Body of pancreas (tissue), 4 donors: ENCODE data around the gene RHCE. TPM values are rescaled to one million over a fixed set of nuclear protein-coding genes. Genes with fewer than 3 reads are reported as not detected.
"Not testable (repeated sequence)": the region's sequence is repeated elsewhere in the genome, so short reads cannot be mapped to it uniquely, and the experiment has no call there.

Source experiments
- ATAC-seq: fragments of 150-250 bp; one replicate; pipeline ENCODE4 v1.9.1; 2016
- DNase-seq, 4 donors: peaks; one replicate each; pipeline ENCODE4 v3.0.0-alpha.2; 2019
- H3K27ac ChIP-seq, 4 donors: fragments of 200-600 bp; sonication (generic); 1 replicate in 3 of 4; 2 replicates in 1 of 4; pipeline versions ENCODE4 v1.5.1 to v1.6.1; 2016 to 2019; ENCODE audit warnings: mild to moderate bottlenecking in 1 of 4, mixed read lengths in 1 of 4, moderate library complexity in 1 of 4
- H3K27me3 ChIP-seq, 2 donors: fragments of 200-600 bp; sonication (generic); one replicate each; pipeline ENCODE4 v1.6.0; 2016; ENCODE audit warnings: mild to moderate bottlenecking in 1 of 2
- H3K36me3 ChIP-seq, 2 donors: fragments of 200-600 bp; sonication (generic); replicated peaks in 1 of 2; 2 replicates each; pipeline ENCODE4 v1.5.1; 2016; ENCODE audit warnings: low read depth in 2 of 2; ENCODE audit not compliant: insufficient read depth in 1 of 2
- H3K4me1 ChIP-seq: fragments of 200-600 bp; sonication (generic); one replicate; pipeline ENCODE4 v1.6.0; 2016
- H3K4me3 ChIP-seq, 2 donors: fragments of 200-600 bp; sonication (generic); 1 replicate in 1 of 2; 2 replicates in 1 of 2; pipeline ENCODE4 v1.5.1; 2016 to 2019
- H3K9me3 ChIP-seq, 3 donors: fragments of 200-600 bp; sonication (generic); 1 replicate in 2 of 3; 2 replicates in 1 of 3; pipeline ENCODE4 v1.5.1; 2016
- POLR2A ChIP-seq, 3 donors: fragments of 450-650 bp; IDR thresholded peaks; one replicate each; pipeline ENCODE4 v1.6.1; 2016; ENCODE audit warnings: antibody characterized with exemption in 3 of 3, mild to moderate bottlenecking in 2 of 3
- WGBS, 2 donors: methylation state at CpG; one replicate each; pipeline ENCODE4 v1.1.5; 2017; 5-methylcytosine and 5-hydroxymethylcytosine counted together
- intact Hi-C: fragments of 100-400 bp; cut with DNase I; formaldehyde crosslinking; loops from one replicate; pipeline ENCODE4 v1.15.1; 2023
- total RNA-seq, 2 donors: library from RNA; depleted of rRNA; stranded (reverse); fragments of >200 nt; gene quantifications; one replicate each; pipeline ENCODE4 v1.1.0, GENCODE V29; 2016
- TF ChIP-seq, protein P1 (sequence below), 7 experiments: fragments of 450-650 bp in 4 of 7; fragments of 200-600 bp in 3 of 7; sonication (generic) in 3 of 7; IDR thresholded peaks; one replicate each; pipeline ENCODE4 v1.5.1; 2016 to 2019; ENCODE audit warnings: antibody characterized with exemption in 7 of 7

Gene RHCE
- total RNA-seq, 2 donors from 2014 or later, result 0.26 TPM; not detected in 1

DNA sequence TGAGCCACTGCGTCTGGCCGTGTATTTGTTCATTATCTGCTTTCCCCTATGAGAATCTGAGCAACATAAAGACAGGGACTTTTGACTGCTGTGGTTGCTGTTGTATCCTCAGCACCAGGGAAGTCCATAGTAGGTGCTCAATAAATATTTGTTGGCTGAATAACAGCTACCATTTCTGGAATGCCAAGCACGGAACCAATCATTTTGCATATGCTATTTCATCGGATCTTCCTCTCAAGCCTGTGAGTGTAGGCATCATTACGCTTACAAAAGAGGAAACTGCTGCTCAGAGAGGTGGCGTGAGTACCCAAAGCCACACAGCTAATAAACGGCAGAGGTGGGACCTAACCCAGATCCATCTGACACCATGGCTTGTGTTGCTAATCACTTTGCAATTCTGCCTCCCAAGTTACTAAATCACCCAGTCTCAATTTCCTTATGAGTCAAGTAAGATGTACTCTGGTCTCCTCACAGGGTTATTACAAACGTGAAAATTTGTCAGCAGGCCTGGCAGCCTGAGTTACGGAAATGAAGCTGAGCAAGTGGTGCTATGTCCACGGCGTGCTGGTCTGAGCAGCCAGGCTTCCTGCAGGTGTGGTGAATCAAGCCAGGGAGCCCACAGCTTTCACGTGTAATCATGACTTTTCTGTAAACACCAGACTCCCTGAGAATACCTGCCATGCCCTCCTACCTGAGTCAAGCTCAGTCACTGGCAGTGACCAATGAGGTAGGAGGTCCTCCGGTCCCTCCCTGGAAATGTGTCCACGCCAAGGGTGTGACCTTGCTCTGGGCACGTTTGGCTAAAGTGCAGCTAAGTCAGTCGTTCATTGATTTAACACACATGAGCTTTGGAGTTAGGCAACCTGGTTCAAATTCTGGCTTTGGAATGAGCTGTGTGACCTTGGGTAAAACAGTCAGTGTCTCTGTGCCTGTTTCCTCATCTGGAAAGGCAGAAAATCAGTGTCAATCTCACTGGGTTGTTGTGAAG, 4.8 kb upstream of the RHCE start:
- intact Hi-C loops, result no loop called here
- no peaks in the 10 kb centered on the region for H3K9me3 ChIP-seq
- peaks cover 48% of the 10 kb centered on the region for H3K4me1 ChIP-seq
- TF ChIP-seq POLR2A (IDR thresholded peaks at IDR 0.05), result peak in 2 of 3 donors; percentile 62 to 74
- TF ChIP-seq, protein P1, sequence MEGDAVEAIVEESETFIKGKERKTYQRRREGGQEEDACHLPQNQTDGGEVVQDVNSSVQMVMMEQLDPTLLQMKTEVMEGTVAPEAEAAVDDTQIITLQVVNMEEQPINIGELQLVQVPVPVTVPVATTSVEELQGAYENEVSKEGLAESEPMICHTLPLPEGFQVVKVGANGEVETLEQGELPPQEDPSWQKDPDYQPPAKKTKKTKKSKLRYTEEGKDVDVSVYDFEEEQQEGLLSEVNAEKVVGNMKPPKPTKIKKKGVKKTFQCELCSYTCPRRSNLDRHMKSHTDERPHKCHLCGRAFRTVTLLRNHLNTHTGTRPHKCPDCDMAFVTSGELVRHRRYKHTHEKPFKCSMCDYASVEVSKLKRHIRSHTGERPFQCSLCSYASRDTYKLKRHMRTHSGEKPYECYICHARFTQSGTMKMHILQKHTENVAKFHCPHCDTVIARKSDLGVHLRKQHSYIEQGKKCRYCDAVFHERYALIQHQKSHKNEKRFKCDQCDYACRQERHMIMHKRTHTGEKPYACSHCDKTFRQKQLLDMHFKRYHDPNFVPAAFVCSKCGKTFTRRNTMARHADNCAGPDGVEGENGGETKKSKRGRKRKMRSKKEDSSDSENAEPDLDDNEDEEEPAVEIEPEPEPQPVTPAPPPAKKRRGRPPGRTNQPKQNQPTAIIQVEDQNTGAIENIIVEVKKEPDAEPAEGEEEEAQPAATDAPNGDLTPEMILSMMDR (IDR thresholded peaks at IDR 0.05), result no peak
- peak; percentile 84 to 95 (median 91) for DNase-seq
- H3K4me3 ChIP-seq, result no peak overlapping the region
- peak; percentile 72 for ATAC-seq
- H3K36me3 ChIP-seq, result no peaks in the 10 kb centered on the region
- 43 to 55% methylated on average over 13 to 16 of the region's 16 CpGs for WGBS, 2 donors
- no peaks in the 10 kb centered on the region for H3K27me3 ChIP-seq
- H3K27ac ChIP-seq, result peak overlapping the region; percentile 65 to 83 (median 80)

GRCh38 chr1:25423206-25423605, 2.6 kb upstream of the RHCE start:
- H3K36me3 ChIP-seq, H3K4me3 ChIP-seq, H3K9me3 ChIP-seq, intact Hi-C loops, H3K27me3 ChIP-seq: not testable (repeated sequence)
- DNase-seq (peak; percentile 70 to 83 (median 80)), ATAC-seq (peak; percentile 62)
- peaks cover 44% of the 10 kb centered on the region for H3K4me1 ChIP-seq
- TF ChIP-seq POLR2A (IDR thresholded peaks at IDR 0.05), result peak in 1 of 3 donors; percentile 37
- WGBS, 2 donors, result 34 to 36% methylated on average over 6 of the region's 6 CpGs
- peak overlapping the region; percentile 50 to 83 (median 60) for H3K27ac ChIP-seq

GRCh38 chr1:25419339-25419738, 1.3 kb downstream of the RHCE start:
- not testable (repeated sequence) for H3K4me3 ChIP-seq, ATAC-seq, H3K27ac ChIP-seq, DNase-seq, H3K36me3 ChIP-seq, H3K9me3 ChIP-seq, H3K27me3 ChIP-seq
- WGBS, 2 donors, result 92 to 100% methylated on average over 1 of the region's 1 CpG
- intact Hi-C loops, result loop anchor here (5.0 kb wide), 1 partner anchor 132 kb away; no protein-coding TSS in a partner anchor
- H3K4me1 ChIP-seq, result peaks cover 21% of the 10 kb centered on the region

GRCh38 chr1:25417280-25417679, 3.3 kb downstream of the RHCE start:
- H3K36me3 ChIP-seq, H3K4me1 ChIP-seq, H3K27ac ChIP-seq, H3K9me3 ChIP-seq, DNase-seq, H3K27me3 ChIP-seq, H3K4me3 ChIP-seq, ATAC-seq: not testable (repeated sequence)
- WGBS, 2 donors, result 74 to 80% methylated on average over 4 of the region's 4 CpGs
- intact Hi-C loops, result loop anchor here (5.0 kb wide), 1 partner anchor 130 kb away; no protein-coding TSS in a partner anchor

DNA sequence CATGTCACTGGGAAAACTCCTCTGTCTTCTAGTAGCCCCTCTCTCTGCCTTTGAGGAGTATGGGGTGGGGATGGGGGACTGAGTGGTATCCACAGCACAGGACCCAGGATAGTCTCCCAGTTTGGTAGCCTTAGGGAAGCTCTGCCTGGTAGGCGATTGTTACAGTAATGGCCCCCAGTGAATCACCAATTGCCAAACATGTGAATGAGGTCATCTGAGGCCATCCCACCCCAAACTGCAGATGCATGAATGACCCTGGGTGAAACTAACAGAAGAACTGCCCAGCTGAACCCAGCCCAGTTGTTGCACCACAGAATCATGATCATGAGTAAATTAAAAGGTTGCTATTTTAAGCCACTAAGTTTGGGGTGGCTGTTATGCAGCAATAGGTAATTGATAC, 6.0 kb downstream of the RHCE start:
- intact Hi-C loops, H3K9me3 ChIP-seq, H3K27me3 ChIP-seq, ATAC-seq, H3K27ac ChIP-seq, H3K4me3 ChIP-seq, H3K4me1 ChIP-seq, H3K36me3 ChIP-seq, DNase-seq: not testable (repeated sequence)
- WGBS, 2 donors, result 100% methylated on average over 1 of the region's 1 CpG; no CpG with 5 or more reads in 1 of the 2 donors

DNA sequence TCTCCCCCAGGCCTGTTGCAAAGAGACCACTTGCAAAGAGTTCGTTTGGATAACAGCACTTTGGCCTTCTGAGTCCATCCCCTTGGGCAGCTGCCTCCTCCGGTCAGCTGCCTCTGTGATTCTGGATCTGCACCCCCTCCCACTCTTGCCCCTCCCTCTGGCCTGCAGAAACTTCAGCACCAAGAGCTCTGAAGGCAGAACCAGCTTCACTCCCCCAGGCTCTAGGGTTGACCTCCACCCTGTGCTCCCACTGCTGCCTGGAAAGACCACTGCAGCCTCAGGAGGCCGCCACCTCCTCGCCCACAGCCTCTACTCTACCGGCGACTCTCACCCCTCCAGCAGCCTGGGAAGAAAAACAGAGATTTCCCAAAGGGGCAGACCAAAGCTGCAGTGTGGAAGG, 6.5 kb downstream of the RHCE start:
- 100% methylated on average over 2 to 6 of the region's 6 CpGs for WGBS, 2 donors
- H3K9me3 ChIP-seq, intact Hi-C loops, H3K4me3 ChIP-seq, DNase-seq, ATAC-seq, H3K4me1 ChIP-seq, H3K36me3 ChIP-seq, H3K27ac ChIP-seq, H3K27me3 ChIP-seq: not testable (repeated sequence)

GRCh38 chr1:25412872-25413623, 7.6 kb downstream of the RHCE start:
- H3K9me3 ChIP-seq, H3K4me1 ChIP-seq, ATAC-seq, H3K27ac ChIP-seq, H3K4me3 ChIP-seq, DNase-seq, H3K36me3 ChIP-seq, intact Hi-C loops, H3K27me3 ChIP-seq: not testable (repeated sequence)
- 86 to 91% methylated on average over 12 to 13 of the region's 14 CpGs for WGBS, 2 donors

- not testable (repeated sequence) for ATAC-seq, H3K27ac ChIP-seq, H3K27me3 ChIP-seq, H3K4me3 ChIP-seq, H3K4me1 ChIP-seq, H3K36me3 ChIP-seq, H3K9me3 ChIP-seq, DNase-seq
- WGBS, 2 donors, result 88 to 91% methylated on average over 10 of the region's 10 CpGs
- intact Hi-C loops, result loop anchor here (10.0 kb wide), 1 partner anchor 115 kb away; no protein-coding TSS in a partner anchor
These were observed 10.8 kb downstream of the RHCE start for GRCh38 chr1:25409641-25410427.

GRCh38 chr1:25405731-25406305, 14.8 kb downstream of the RHCE start:
- not testable (repeated sequence) for H3K27ac ChIP-seq, ATAC-seq, DNase-seq, H3K4me1 ChIP-seq, H3K4me3 ChIP-seq, H3K27me3 ChIP-seq, H3K36me3 ChIP-seq, H3K9me3 ChIP-seq
- 20 to 84% methylated on average over 1 to 8 of the region's 12 CpGs for WGBS, 2 donors
- intact Hi-C loops, result loop anchor here (10.0 kb wide), 1 partner anchor 119 kb away; no protein-coding TSS in a partner anchor
